PC-9 (cell line): ENCODE data around the gene MTHFD2. TPM values are rescaled to one million over a fixed set of nuclear protein-coding genes. Genes with fewer than 3 reads are reported as not detected.

Experiments used
- BruUV-seq: library from RNA; stranded (reverse); fragments of 400-500 nt; replicated peaks from 2 replicates; lab custom pipeline; 2021; lab: Mats Ljungman, UMichigan
- CTCF ChIA-PET: fragments of 300-600 bp; sonication (Branson Sonifier 250); formaldehyde crosslinking; loops from one replicate; lab custom pipeline; 2022; ENCODE audit warnings: antibody characterized with exemption; lab: Charles Lee
- POLR2A ChIA-PET: fragments of 300-600 bp; sonication (Branson Sonifier 250); formaldehyde crosslinking; loops from one replicate; lab custom pipeline; 2022; ENCODE audit warnings: antibody characterized with exemption; ENCODE audit not compliant: unreplicated experiment; lab: Charles Lee
- DNase-seq, 2 experiments: peaks; one replicate each; pipeline versions ENCODE4 v3.0.0 to v3.0.0-alpha.2; 2015 to 2022; ENCODE audit warnings: mixed read lengths in 1 of 2
- H2AFZ ChIP-seq: fragments of 200-600 bp; sonication (generic); 2 replicates; pipeline ENCODE4 v1.8.1; 2017; ENCODE audit warnings: antibody characterized with exemption
- H3F3A ChIP-seq: fragments of 200-600 bp; sonication (generic); 2 replicates; pipeline ENCODE4 v1.8.1; 2017; ENCODE audit warnings: antibody characterized with exemption, mild to moderate bottlenecking, low read depth; ENCODE audit not compliant: insufficient read depth
- H3K27ac ChIP-seq: fragments of 200-600 bp; sonication (generic); 2 replicates; pipeline ENCODE4 v1.6.1; 2016; ENCODE audit warnings: mixed run types
- H3K27me3 ChIP-seq: fragments of 200-600 bp; sonication (generic); 2 replicates; pipeline ENCODE4 v1.6.1; 2016; ENCODE audit warnings: low read depth, mixed run types; ENCODE audit not compliant: insufficient read depth
- H3K36me3 ChIP-seq: fragments of 200-600 bp; sonication (generic); 2 replicates; pipeline ENCODE4 v1.6.1; 2016; ENCODE audit warnings: low read depth, mixed run types
- H3K4me1 ChIP-seq: fragments of 200-600 bp; sonication (generic); replicated peaks from 2 replicates; pipeline ENCODE4 v1.6.1; 2016; ENCODE audit warnings: mixed run types; ENCODE audit not compliant: insufficient read depth
- H3K4me2 ChIP-seq: fragments of 200-600 bp; sonication (generic); 2 replicates; pipeline ENCODE4 v1.6.1; 2017; ENCODE audit warnings: mixed run types
- H3K4me3 ChIP-seq: fragments of 200-600 bp; sonication (generic); 2 replicates; pipeline ENCODE4 v1.6.1; 2016; ENCODE audit warnings: mixed run types
- H3K79me2 ChIP-seq: fragments of 200-600 bp; sonication (generic); 2 replicates; pipeline ENCODE4 v1.6.1; 2017; ENCODE audit warnings: low read depth, mixed run types
- H3K9me2 ChIP-seq: fragments of 200-600 bp; sonication (generic); 2 replicates; pipeline ENCODE4 v1.8.1; 2017; ENCODE audit warnings: mild to moderate bottlenecking; ENCODE audit not compliant: insufficient read depth
- H3K9me3 ChIP-seq: fragments of 200-600 bp; sonication (generic); 2 replicates; pipeline ENCODE4 v1.8.1; 2016; ENCODE audit warnings: low read depth; ENCODE audit not compliant: insufficient read depth
- H4K20me1 ChIP-seq: fragments of 200-600 bp; sonication (generic); 2 replicates; pipeline ENCODE4 v1.8.1; 2017; ENCODE audit not compliant: insufficient read depth
- CTCF ChIP-seq: fragments of 200-600 bp; sonication (generic); conservative IDR thresholded peaks from 2 replicates; pipeline ENCODE4 v1.6.1; 2017; ENCODE audit warnings: mixed run types, antibody characterized with exemption, mild to moderate bottlenecking, moderate library complexity
- EZH2 ChIP-seq: fragments of 200-600 bp; sonication (generic); IDR thresholded peaks from 2 replicates; pipeline ENCODE4 v1.8.0; 2017; ENCODE audit warnings: antibody characterized with exemption, low read depth
- intact Hi-C: fragments of 100-400 bp; cut with micrococcal nuclease; formaldehyde crosslinking; loops from one replicate; pipeline ENCODE4 v1.10.0; 2022; ENCODE audit not compliant: unreplicated experiment
- total RNA-seq: library from RNA; stranded (reverse); gene quantifications from 2 replicates; pipeline ENCODE4 v1.2.3, GENCODE V29; 2021

MTHFD2 gene
- total RNA-seq, 1 experiment from 2014 or later = 192 TPM

GRCh38 chr2:74264281-74264680, 65.9 kb downstream of the MTHFD2 start:
- Histone ChIP-seq H2AFZ (no peak overlapping the region), H3K36me3 (no peaks in the 10 kb centered on the region), H3K27ac (no peak overlapping the region), H3K79me2 (no peaks in the 10 kb centered on the region), H3K4me2 (no peak overlapping the region), H3F3A (peaks cover 4% of the 10 kb centered on the region; the same call in 1 of the 2 replicates), H4K20me1 (no peaks in the 10 kb centered on the region), H3K9me2 (no peaks in the 10 kb centered on the region), H3K4me1 (peaks cover 16% of the 10 kb centered on the region), H3K27me3 (no peaks in the 10 kb centered on the region), H3K9me3 (0 out of 2 replicates have a peak, but pooled peaks cover 3% of the 10 kb centered on the region), H3K4me3 (no peak overlapping the region)
- TF ChIP-seq EZH2 = no peak
- no peak for TF ChIP-seq CTCF
- ChIA-PET CTCF (no interaction called here), POLR2A (no interaction called here)
- DNase-seq = no peak
- intact Hi-C loops = loop anchor here (10.0 kb wide), 1 partner anchor 191 kb away; the partner anchor contains the start of genes INO80B and WBP1
- BruUV-seq = no TSS peak

- H3K4me2 ChIP-seq = peak overlapping the region; percentile 38
Measured at GRCh38 chr2:74267068-74267467, 68.7 kb downstream of the MTHFD2 start.

More at GRCh38 chr2:74267068-74267467, 68.7 kb downstream of the MTHFD2 start:
- intact Hi-C loops = loop anchor here (5.0 to 10.0 kb wide), 2 partner anchors 188 to 265 kb away; partner anchors contain the start of genes INO80B and WBP1
- ChIA-PET CTCF (interaction anchor here (1.0 kb wide), 1 partner anchor 17 kb away, joined by 4 read pairs; no protein-coding TSS in a partner anchor), POLR2A (no interaction called here)
- Histone ChIP-seq H4K20me1 (no peaks in the 10 kb centered on the region), H3F3A (no peaks in the 10 kb centered on the region; the same call in 1 of the 2 replicates), H3K79me2 (no peaks in the 10 kb centered on the region), H3K4me1 (peaks cover 12% of the 10 kb centered on the region), H3K4me3 (no peak overlapping the region), H3K27ac (no peak overlapping the region), H3K9me3 (0 out of 2 replicates have a peak, but pooled peaks cover 3% of the 10 kb centered on the region), H3K27me3 (no peaks in the 10 kb centered on the region), H2AFZ (no peak overlapping the region), H3K36me3 (no peaks in the 10 kb centered on the region), H3K9me2 (no peaks in the 10 kb centered on the region)
- DNase-seq = peak; percentile 42 to 79
- no TSS peak for BruUV-seq
- no peak for TF ChIP-seq EZH2
- peak; percentile 53; the same call in 1 of the 2 replicates for TF ChIP-seq CTCF

Other genes starting within 250 kb of the MTHFD2 start
- gene TET3, start 213.7 kb upstream of the MTHFD2 start, total RNA-seq = 17.1 and 19.1 TPM in 2 replicates
- gene BOLA3, start 50.7 kb upstream of the MTHFD2 start, total RNA-seq = 28.2 and 30.4 TPM in 2 replicates
- 138 and 143 TPM in 2 replicates for gene MOB1A, start 19.7 kb upstream of the MTHFD2 start, total RNA-seq
- gene SLC4A5, start 144.8 kb downstream of the MTHFD2 start, total RNA-seq = 1.2 TPM in 1 of 2 replicates, not detected in the other
- 130 and 147 TPM in 2 replicates for gene DCTN1, start 181.7 kb downstream of the MTHFD2 start, total RNA-seq
- 9.8 and 12.0 TPM in 2 replicates for gene C2orf81, start 223.0 kb downstream of the MTHFD2 start, total RNA-seq
- gene WDR54, start 223.1 kb downstream of the MTHFD2 start, total RNA-seq = 46.7 and 53.0 TPM in 2 replicates
- 58.9 and 63.4 TPM in 2 replicates for gene RTKN, start 243.3 kb downstream of the MTHFD2 start, total RNA-seq